Memory B cell (primary cell): ENCODE data around the gene CLIC6.
"Not testable (repeated sequence)": the region's sequence is repeated elsewhere in the genome, so short reads cannot be mapped to it uniquely, and the experiment has no call there.

ENCODE experiments used
- ATAC-seq: fragments of 150-1000 bp; cut with Tn5 transposase; 2 replicates; pipeline ENCODE4 v1.10.0; 2021; ENCODE audit warnings: low read depth, mild to moderate bottlenecking, moderate library complexity
- DNase-seq, 2 donors: peaks; one replicate each; pipeline ENCODE4 v3.0.0; 2022; ENCODE audit warnings: low spot score in 2 of 2
- H3K27ac Mint-ChIP-seq: one replicate; pipeline ENCODE4 v1.8.0; 2022; ENCODE audit warnings: mild to moderate bottlenecking, moderate library complexity, mixed read lengths
- H3K27me3 Mint-ChIP-seq: one replicate; pipeline ENCODE4 v1.8.0; 2022; ENCODE audit warnings: mixed read lengths
- H3K36me3 Mint-ChIP-seq: one replicate; pipeline ENCODE4 v1.8.0; 2022; ENCODE audit warnings: mild to moderate bottlenecking, mixed read lengths
- H3K4me1 Mint-ChIP-seq: one replicate; pipeline ENCODE4 v1.8.0; 2022; ENCODE audit warnings: mixed read lengths
- H3K4me3 Mint-ChIP-seq: one replicate; pipeline ENCODE4 v1.8.0; 2022; ENCODE audit warnings: mild to moderate bottlenecking, moderate library complexity, mixed read lengths
- H3K9me3 Mint-ChIP-seq: one replicate; pipeline ENCODE4 v1.8.0; 2022; ENCODE audit warnings: mixed read lengths

Gene CLIC6

DNA sequence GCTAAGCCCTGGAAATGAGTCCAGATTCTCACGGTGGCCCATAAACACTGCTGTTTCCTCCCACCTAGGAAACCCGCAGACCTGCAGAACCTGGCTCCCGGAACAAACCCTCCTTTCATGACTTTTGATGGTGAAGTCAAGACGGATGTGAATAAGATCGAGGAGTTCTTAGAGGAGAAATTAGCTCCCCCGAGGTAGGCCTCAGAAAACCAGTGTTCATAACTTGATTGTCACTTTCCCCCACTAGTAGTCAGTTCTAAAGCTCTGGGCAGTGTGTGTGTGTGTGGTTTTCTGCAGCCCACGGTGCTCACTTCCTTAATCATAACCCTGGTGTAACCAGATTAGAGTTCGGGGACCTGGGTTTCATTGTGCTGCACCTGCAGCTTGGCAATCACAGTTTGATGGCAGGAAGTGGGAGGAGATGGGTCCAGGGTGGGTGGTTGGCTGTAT, 39.1 kb downstream of the CLIC6 start:
- Mint-ChIP-seq H3K27me3 (no peaks in the 10 kb centered on the region), H3K4me1 (peaks cover 10% of the 10 kb centered on the region), H3K4me3 (no peak overlapping the region), H3K27ac (no peak overlapping the region), H3K9me3 (no peaks in the 10 kb centered on the region), H3K36me3 (no peaks in the 10 kb centered on the region)
- ATAC-seq, result peak; percentile 97
- peak in 1 of 2 donors; percentile 9 for DNase-seq

DNA sequence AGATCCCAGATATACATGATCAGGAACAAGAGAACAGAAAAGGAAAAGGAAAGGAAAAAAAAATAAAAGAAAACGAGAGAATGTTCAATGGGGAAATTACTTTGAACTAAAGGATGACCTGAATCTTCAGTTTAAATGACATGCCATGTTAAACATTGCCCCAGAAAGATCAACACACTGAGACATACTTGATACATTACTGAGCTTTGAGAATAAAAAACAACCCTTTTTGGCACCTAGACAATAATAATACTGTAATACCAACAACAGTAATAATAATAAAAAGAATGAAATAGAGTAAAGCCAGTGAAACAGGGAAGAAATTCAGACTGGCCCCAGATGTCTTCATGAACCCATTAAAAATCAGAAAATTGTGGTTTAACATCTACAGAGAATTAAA, 44.8 kb downstream of the CLIC6 start:
- no peaks in the 10 kb centered on the region for H3K36me3 Mint-ChIP-seq
- peaks cover 5% of the 10 kb centered on the region for H3K4me1 Mint-ChIP-seq
- no peak for ATAC-seq
- H3K9me3 Mint-ChIP-seq, result no peaks in the 10 kb centered on the region
- H3K4me3 Mint-ChIP-seq, result no peak overlapping the region
- no peak overlapping the region for H3K27ac Mint-ChIP-seq
- DNase-seq, result no peak
- H3K27me3 Mint-ChIP-seq, result no peaks in the 10 kb centered on the region

DNA sequence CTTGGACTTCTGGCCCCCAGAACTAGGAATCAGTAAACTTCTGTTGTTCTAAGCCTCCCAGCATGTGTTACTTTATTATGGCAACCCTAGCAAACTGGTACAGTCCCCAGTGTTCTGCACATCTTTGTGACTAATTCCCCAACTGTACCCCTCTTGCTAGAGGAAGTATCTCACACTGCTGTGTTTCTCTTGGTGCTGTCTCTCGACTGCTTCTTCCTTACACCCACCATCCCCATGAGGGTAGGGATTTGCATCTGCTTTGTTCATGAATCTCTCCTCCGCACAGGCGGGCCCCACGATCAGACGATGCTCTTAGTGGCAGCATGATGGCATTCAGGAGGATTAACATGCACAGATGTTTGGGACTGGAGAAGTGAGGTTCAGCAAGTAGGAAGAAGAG, 46.7 kb downstream of the CLIC6 start:
- peak; percentile 60 for ATAC-seq
- H3K27me3 Mint-ChIP-seq, result peaks cover 2% of the 10 kb centered on the region
- H3K4me3 Mint-ChIP-seq, result no peak overlapping the region

DNA sequence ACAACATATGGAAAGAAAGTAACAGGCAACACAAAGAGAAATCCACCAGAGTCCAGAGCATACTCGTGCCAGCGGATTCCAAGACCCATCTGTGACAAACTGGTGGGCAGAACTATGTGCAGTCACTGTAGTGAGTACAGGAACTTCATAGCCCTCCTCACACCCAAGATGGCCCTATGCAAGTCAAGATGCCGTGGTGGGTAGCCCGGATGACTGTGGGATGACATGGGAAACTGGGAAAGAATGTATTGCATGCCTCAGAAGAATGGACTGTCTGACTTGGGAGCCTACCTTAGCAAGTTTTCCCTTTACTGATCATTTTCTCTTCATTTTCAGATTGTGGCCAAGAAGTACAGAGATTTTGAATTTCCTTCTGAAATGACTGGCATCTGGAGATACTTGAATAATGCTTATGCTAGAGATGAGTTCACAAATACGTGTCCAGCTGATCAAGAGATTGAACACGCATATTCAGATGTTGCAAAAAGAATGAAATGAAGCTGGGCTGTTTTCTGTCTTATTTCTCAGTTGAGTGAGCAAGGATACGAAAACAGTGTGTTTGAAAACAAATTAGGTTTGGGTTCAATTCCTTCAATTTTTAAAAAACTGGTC, 47.3 kb downstream of the CLIC6 start:
- ATAC-seq, result no peak
- H3K4me1 Mint-ChIP-seq, result peaks cover 5% of the 10 kb centered on the region
- DNase-seq, result no peak
- H3K36me3 Mint-ChIP-seq, result no peaks in the 10 kb centered on the region
- H3K4me3 Mint-ChIP-seq, result no peak overlapping the region
- H3K27ac Mint-ChIP-seq, result no peak overlapping the region
- H3K9me3 Mint-ChIP-seq, result no peaks in the 10 kb centered on the region
- peaks cover 2% of the 10 kb centered on the region for H3K27me3 Mint-ChIP-seq

More for the DNA sequence above, 46.7 kb downstream of the CLIC6 start:
- H3K4me1 Mint-ChIP-seq, result peaks cover 5% of the 10 kb centered on the region
- H3K9me3 Mint-ChIP-seq, result no peaks in the 10 kb centered on the region
- H3K36me3 Mint-ChIP-seq, result no peaks in the 10 kb centered on the region
- DNase-seq, result no peak
- H3K27ac Mint-ChIP-seq, result no peak overlapping the region

DNA sequence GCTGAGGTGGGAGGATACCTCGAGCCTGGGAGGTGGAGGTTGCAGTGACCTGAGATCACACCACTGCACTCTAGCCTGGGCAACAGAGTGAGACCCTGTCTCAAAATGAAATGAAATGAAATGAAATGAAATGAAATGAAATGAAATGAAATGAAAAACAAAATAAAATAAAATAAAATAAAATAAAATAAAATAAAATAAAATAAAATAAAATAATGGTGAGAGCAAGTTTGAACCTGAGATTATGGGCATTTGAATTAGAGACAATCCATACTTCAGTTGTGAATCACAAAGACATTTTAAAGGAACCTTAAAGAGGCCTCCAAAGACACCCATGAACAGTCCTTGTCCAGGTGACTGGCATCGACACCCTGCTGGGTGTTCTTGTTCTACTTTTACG, 49.7 kb downstream of the CLIC6 start:
- DNase-seq, H3K9me3 Mint-ChIP-seq, H3K27me3 Mint-ChIP-seq, H3K27ac Mint-ChIP-seq, H3K36me3 Mint-ChIP-seq, ATAC-seq, H3K4me3 Mint-ChIP-seq, H3K4me1 Mint-ChIP-seq: not testable (repeated sequence)

DNA sequence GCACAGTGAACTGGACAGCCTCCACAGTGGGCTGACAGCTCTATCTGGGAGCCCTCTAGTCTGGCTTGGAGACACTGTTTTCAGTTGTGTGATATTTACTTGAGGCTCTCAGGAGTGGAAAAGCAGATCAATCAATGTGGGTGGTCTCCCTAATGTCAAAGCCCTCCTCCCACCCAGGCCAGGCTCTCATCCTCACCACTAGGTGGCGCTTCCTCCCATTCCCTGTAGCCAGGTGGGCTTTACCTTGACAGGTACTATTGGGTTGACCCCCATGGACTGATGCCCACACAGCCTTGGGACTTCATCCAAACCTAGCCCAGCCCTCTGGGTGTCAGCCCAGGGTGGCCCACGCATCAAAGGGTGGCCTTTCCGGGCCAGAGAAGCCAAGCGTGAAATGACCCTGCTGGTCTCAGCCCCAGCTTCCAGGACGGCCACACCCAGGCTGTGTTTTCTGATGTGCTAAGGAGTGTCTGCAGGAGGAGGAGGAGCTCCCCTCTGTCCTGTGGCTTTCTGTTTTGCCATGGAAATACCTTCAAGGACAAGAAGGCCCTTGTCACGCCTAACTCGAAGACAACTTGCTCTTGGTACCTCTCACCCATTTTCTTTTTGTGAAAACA, 54.0 kb downstream of the CLIC6 start:
- no peaks in the 10 kb centered on the region for H3K4me1 Mint-ChIP-seq
- no peak overlapping the region for H3K27ac Mint-ChIP-seq
- H3K36me3 Mint-ChIP-seq, result no peaks in the 10 kb centered on the region
- no peaks in the 10 kb centered on the region for H3K9me3 Mint-ChIP-seq
- H3K4me3 Mint-ChIP-seq, result no peak overlapping the region
- DNase-seq, result peak; percentile 9 to 25
- peaks cover 11% of the 10 kb centered on the region for H3K27me3 Mint-ChIP-seq
- ATAC-seq, result no peak

DNA sequence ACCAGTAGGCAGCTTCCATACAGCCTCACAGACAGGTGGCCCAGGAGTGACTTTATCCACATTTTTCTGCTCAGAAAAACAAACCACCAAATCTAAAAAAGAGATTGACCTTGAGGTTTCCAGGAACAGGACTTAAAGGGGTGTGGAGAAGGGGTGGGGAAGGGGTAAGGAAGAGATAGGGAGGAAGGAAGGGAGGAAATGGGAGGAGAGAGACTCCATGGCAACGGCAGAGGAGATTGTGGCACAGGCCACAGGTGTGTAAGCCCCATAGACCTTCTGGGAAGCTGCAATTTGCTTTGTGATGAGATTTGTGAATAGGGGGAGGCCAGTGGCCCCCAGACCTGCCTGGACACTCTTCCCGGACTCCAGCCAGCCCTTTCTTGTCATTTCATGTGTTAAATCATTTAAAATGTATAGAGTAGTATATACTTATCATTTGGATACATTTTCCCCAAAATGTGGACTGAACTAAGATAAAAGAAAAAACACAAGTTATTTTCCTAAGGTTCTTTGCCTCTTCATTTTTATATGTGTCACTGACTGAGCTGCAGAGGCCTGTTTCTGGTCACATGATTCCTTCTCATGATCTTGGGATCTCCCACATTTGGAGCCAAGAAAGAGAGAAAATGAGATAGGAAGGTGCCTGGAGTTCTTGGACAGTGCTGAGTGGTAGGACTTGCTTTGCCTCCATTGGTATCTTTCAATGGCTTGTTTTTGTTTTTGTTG, 55.5 kb downstream of the CLIC6 start:
- ATAC-seq (no peak), DNase-seq (no peak)
- H3K4me3 Mint-ChIP-seq, result no peak overlapping the region
- H3K4me1 Mint-ChIP-seq, result no peaks in the 10 kb centered on the region
- no peak overlapping the region for H3K27ac Mint-ChIP-seq
- peaks cover 13% of the 10 kb centered on the region for H3K27me3 Mint-ChIP-seq
- no peaks in the 10 kb centered on the region for H3K36me3 Mint-ChIP-seq
- no peaks in the 10 kb centered on the region for H3K9me3 Mint-ChIP-seq

DNA sequence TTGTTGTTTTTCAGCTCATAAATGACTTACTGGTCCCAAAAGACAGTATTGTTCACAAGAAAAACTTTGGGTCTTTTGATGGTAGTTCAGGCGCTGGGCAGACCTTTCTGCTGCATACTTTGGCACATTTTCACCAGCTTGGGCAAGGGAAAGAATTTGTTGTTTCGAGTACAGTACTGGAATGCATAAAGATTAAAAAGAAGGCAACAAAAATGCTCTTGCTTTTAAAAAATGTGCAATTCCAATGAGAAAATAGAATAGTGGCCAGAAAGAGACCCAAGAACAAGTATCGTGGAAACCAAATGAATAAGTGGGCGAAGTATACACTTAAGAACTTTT, 56.0 kb downstream of the CLIC6 start:
- DNase-seq, result no peak
- Mint-ChIP-seq H3K9me3 (no peaks in the 10 kb centered on the region), H3K36me3 (no peaks in the 10 kb centered on the region), H3K4me3 (no peak overlapping the region), H3K4me1 (no peaks in the 10 kb centered on the region), H3K27me3 (peaks cover 11% of the 10 kb centered on the region), H3K27ac (no peak overlapping the region)
- ATAC-seq, result no peak

DNA sequence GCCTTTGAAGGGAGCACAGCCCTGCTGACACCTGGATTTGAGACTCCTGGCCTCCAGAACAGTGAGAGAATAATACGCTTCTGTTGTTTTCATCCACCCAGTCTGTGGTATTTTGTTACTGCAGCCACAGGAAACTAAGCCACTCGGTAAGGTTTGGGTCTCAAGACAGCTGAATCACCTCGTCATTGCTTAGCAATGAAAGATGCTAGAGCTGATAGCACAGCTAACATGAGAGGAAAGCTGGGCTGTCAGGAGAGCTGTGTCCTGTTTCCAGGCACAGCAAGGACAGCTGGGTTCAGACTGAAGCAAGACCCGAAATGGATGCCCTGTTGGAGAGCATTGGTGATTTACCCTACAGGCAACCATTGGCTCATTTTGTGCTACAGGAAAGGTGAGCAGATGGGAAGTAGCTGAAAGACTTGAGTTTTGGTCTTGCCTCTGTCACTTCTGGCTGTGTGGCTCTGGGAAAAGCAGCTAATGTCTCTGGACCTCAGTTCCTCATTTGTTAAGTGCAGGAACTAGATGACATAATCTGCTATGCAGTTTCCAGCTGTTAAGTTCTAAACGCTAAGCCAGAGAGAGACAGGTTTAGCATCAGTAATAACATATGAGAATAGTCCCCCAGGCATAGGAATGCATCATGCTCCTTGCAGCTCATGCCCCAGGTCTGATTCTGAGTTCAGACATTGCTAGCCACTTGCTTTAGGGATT, 58.0 kb downstream of the CLIC6 start:
- no peak overlapping the region for H3K27ac Mint-ChIP-seq
- DNase-seq (no peak), ATAC-seq (no peak)
- no peaks in the 10 kb centered on the region for H3K4me1 Mint-ChIP-seq
- H3K4me3 Mint-ChIP-seq, result no peak overlapping the region
- H3K27me3 Mint-ChIP-seq, result peaks cover 11% of the 10 kb centered on the region
- H3K36me3 Mint-ChIP-seq, result no peaks in the 10 kb centered on the region
- H3K9me3 Mint-ChIP-seq, result no peaks in the 10 kb centered on the region

DNA sequence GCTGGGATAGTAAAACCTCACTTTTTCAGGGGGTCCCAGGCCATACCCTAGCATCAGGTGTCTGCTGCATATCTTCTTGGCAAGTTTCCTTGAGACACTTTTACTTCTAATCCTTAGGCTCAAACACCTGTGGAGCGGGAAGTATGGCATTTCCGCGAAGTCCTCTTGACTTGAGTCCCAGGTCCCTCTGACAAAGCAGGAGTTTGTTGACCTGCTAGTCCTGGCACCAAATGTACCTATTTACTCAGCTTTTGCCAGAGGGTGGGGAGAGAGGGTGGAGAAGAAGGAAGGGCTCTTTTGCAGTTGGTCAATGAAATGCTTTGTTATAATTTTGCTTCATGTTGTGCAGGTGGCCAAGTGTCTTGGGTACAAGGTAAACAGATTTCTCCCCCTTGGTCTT, 59.7 kb downstream of the CLIC6 start:
- H3K4me3 Mint-ChIP-seq, result no peak overlapping the region
- H3K27me3 Mint-ChIP-seq, result peaks cover 9% of the 10 kb centered on the region
- no peaks in the 10 kb centered on the region for H3K36me3 Mint-ChIP-seq
- DNase-seq (no peak), ATAC-seq (no peak)
- no peak overlapping the region for H3K27ac Mint-ChIP-seq
- no peaks in the 10 kb centered on the region for H3K9me3 Mint-ChIP-seq
- no peaks in the 10 kb centered on the region for H3K4me1 Mint-ChIP-seq

DNA sequence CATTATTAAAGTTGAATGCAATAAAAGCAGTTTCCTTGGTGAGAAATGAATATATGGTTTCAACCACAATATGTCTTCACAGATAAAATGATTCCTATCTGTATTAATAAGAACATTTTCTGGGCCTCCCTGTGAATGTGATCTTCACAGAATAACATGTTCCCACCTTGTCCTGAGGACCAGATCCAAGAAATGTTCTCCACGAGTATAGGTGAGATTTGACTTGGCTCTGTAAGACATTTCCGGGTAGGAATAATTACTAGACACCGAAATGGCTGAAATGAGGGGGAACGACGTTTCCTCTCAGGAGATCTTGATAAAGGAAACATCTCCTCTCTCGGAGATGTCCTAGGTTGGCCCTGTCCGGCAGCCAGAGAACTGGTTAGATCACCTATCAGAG, 61.4 kb downstream of the CLIC6 start:
- Mint-ChIP-seq H3K36me3 (no peaks in the 10 kb centered on the region), H3K4me1 (no peaks in the 10 kb centered on the region), H3K9me3 (no peaks in the 10 kb centered on the region), H3K27me3 (peaks cover 8% of the 10 kb centered on the region), H3K4me3 (no peak overlapping the region), H3K27ac (no peak overlapping the region)
- ATAC-seq (no peak), DNase-seq (no peak)

DNA sequence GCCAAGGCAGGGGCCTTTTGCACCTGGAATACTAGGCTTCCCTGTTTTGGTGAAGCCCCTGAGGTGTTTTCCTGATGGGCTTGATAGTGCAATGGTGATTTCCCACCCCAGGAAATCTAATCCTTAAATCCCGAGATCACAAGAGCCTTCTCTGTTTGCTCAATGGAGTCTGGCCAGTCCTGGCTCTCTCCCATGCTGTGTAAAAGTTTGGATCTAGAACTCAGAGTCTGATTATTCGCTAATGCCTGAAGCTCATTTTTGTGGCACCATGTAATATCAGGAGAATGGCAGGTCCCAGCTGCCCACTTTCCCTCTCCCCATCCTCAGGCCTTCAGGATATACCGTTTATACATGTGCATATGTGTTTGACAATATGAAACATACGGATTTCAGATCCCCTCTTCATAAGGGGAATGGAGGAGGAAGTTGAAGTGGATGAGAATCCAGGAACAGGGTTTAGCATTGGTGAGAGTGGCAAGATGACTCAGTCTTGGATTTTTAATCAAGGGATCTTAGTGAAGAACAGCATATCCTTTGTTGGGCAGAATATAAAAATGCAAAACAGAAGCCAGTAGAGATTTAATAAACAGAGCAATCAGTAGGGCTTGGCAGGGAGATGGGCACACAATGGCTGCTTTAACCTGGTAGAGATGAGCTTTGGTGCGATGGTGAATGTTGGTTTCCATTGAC, 62.1 kb downstream of the CLIC6 start:
- DNase-seq (no peak), ATAC-seq (no peak)
- no peak overlapping the region for H3K27ac Mint-ChIP-seq
- no peak overlapping the region for H3K4me3 Mint-ChIP-seq
- H3K4me1 Mint-ChIP-seq, result no peaks in the 10 kb centered on the region
- H3K27me3 Mint-ChIP-seq, result peaks cover 6% of the 10 kb centered on the region
- H3K9me3 Mint-ChIP-seq, result no peaks in the 10 kb centered on the region
- no peaks in the 10 kb centered on the region for H3K36me3 Mint-ChIP-seq

DNA sequence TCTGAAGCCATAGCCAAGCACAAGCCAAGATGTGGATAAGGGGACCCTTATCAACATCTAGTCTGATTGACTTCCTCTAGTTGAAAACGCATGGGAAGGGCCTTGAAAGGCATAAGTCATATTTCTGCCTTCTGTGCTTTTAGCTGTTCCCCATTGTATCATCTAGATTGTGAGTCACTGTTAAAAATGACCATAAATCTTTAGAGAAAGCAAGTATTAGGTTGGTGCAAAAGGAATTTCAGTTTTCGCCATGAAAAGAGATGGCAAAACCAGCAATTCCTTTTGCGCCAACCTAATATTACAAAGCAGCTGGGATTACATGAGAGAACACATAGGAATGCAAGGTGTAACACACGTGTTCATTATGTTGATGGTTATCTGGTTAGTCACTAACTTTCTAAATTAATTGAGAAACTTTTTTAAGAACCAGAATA, 63.6 kb downstream of the CLIC6 start:
- Mint-ChIP-seq H3K4me3 (no peak overlapping the region), H3K9me3 (no peaks in the 10 kb centered on the region), H3K27ac (no peak overlapping the region), H3K4me1 (no peaks in the 10 kb centered on the region), H3K36me3 (no peaks in the 10 kb centered on the region), H3K27me3 (peaks cover 2% of the 10 kb centered on the region)
- ATAC-seq, result no peak
- DNase-seq, result no peak

DNA sequence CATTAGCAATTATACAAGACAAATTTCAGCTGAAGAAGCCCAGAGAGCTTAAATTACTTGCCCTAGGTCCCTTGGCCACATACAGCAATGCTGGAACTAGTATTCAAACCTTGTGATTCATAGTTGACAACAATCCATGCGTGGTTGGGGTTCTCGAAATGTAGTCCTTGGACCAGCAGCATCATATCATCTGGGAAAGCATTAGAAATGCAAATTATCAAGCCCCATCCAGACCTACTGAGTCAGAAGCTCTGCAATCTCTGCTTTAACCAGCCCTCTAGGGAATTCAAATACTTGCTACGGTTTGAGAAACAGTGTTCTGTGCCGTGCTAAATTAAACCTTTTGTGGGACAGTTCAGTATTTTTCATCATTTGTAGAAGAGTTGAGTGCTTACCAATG, 65.1 kb downstream of the CLIC6 start:
- ATAC-seq (no peak), DNase-seq (no peak)
- Mint-ChIP-seq H3K36me3 (no peaks in the 10 kb centered on the region), H3K4me1 (no peaks in the 10 kb centered on the region), H3K4me3 (no peak overlapping the region), H3K9me3 (no peaks in the 10 kb centered on the region), H3K27ac (no peak overlapping the region), H3K27me3 (peaks cover 7% of the 10 kb centered on the region)
